Body of pancreas (tissue), 4 donors: Measurements from ENCODE around the gene PKP4.

Source experiments
- POLR2A ChIP-seq, 3 donors: fragments of 450-650 bp; IDR thresholded peaks; one replicate each; pipeline ENCODE4 v1.6.1; 2016; ENCODE audit warnings: antibody characterized with exemption in 3 of 3, mild to moderate bottlenecking in 2 of 3
- TF ChIP-seq, protein P1 (sequence below), 7 experiments: fragments of 450-650 bp in 4 of 7; fragments of 200-600 bp in 3 of 7; sonication (generic) in 3 of 7; IDR thresholded peaks; one replicate each; pipeline ENCODE4 v1.5.1; 2016 to 2019; ENCODE audit warnings: antibody characterized with exemption in 7 of 7

- TF ChIP-seq, protein P1, sequence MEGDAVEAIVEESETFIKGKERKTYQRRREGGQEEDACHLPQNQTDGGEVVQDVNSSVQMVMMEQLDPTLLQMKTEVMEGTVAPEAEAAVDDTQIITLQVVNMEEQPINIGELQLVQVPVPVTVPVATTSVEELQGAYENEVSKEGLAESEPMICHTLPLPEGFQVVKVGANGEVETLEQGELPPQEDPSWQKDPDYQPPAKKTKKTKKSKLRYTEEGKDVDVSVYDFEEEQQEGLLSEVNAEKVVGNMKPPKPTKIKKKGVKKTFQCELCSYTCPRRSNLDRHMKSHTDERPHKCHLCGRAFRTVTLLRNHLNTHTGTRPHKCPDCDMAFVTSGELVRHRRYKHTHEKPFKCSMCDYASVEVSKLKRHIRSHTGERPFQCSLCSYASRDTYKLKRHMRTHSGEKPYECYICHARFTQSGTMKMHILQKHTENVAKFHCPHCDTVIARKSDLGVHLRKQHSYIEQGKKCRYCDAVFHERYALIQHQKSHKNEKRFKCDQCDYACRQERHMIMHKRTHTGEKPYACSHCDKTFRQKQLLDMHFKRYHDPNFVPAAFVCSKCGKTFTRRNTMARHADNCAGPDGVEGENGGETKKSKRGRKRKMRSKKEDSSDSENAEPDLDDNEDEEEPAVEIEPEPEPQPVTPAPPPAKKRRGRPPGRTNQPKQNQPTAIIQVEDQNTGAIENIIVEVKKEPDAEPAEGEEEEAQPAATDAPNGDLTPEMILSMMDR (IDR thresholded peaks at IDR 0.05), result no peak
- no peak for TF ChIP-seq POLR2A (IDR thresholded peaks at IDR 0.05)
Measured at GRCh38 chr2:158507141-158507540, 50.4 kb downstream of the PKP4 start.
